ENCODE results near the gene DOLPP1.

- TF ChIP-seq CTCF (IDR thresholded peaks at IDR 0.05; ENCODE audit: low read depth, low read length) (no peak), EZH2phosphoT487 (IDR thresholded peaks at IDR 0.05; ENCODE audit: low read depth) (no peak)
Measured at GRCh38 chr9:129104051-129104450, 23.1 kb downstream of the DOLPP1 start.

All from OCI-LY3 (cell line).